Measurements from ENCODE around the gene SLC18A3.

Gene SLC18A3

DNA sequence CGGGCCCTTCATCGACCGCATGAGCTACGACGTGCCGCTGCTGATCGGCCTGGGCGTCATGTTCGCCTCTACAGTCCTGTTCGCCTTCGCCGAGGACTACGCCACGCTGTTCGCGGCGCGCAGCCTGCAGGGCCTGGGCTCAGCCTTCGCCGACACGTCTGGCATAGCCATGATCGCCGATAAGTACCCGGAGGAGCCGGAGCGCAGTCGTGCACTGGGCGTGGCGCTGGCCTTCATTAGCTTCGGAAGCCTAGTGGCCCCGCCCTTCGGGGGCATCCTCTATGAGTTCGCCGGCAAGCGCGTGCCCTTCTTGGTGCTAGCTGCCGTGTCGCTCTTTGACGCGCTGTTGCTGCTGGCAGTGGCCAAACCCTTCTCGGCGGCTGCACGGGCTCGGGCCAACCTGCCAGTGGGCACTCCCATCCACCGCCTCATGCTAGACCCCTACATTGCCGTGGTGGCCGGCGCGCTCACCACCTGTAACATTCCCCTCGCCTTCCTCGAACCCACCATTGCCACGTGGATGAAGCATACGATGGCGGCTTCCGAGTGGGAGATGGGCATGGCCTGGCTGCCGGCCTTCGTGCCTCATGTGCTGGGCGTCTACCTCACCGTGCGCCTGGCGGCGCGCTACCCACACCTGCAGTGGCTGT lies 1.2 kb downstream of the SLC18A3 start:
- Histone ChIP-seq H3K4me3 (peak overlapping the region; percentile 59), H3K27ac (no peak overlapping the region)
- TF ChIP-seq, protein P1, sequence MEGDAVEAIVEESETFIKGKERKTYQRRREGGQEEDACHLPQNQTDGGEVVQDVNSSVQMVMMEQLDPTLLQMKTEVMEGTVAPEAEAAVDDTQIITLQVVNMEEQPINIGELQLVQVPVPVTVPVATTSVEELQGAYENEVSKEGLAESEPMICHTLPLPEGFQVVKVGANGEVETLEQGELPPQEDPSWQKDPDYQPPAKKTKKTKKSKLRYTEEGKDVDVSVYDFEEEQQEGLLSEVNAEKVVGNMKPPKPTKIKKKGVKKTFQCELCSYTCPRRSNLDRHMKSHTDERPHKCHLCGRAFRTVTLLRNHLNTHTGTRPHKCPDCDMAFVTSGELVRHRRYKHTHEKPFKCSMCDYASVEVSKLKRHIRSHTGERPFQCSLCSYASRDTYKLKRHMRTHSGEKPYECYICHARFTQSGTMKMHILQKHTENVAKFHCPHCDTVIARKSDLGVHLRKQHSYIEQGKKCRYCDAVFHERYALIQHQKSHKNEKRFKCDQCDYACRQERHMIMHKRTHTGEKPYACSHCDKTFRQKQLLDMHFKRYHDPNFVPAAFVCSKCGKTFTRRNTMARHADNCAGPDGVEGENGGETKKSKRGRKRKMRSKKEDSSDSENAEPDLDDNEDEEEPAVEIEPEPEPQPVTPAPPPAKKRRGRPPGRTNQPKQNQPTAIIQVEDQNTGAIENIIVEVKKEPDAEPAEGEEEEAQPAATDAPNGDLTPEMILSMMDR (IDR thresholded peaks at IDR 0.05), result no peak
- peak; percentile 43 for DNase-seq (ENCODE audit: low spot score)

DNA sequence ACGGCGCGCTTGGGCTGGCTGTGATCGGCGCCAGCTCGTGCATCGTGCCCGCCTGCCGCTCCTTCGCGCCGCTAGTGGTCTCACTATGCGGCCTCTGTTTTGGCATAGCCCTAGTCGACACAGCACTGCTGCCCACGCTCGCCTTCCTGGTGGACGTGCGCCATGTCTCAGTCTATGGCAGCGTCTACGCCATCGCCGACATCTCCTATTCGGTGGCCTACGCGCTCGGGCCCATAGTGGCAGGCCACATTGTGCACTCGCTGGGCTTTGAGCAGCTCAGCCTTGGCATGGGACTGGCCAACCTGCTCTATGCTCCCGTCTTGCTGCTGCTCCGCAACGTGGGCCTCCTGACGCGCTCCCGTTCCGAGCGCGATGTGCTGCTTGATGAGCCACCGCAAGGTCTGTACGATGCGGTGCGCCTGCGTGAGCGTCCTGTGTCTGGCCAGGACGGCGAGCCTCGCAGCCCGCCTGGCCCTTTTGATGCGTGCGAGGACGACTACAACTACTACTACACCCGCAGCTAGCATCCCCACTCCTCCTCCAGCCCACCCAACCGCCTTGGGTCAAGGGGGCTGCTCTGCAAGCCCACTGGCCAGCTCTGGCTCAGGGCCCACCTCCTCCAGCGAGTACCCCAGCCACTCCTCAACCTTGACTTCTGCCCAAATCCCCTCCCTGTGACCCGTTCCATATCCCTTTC lies 1.9 kb downstream of the SLC18A3 start:
- peak; percentile 54 for DNase-seq (ENCODE audit: low spot score)
- Histone ChIP-seq H3K4me3 (peak overlapping the region; percentile 59), H3K27ac (no peak overlapping the region)
- TF ChIP-seq, protein P1 (IDR thresholded peaks at IDR 0.05), result no peak

DNA sequence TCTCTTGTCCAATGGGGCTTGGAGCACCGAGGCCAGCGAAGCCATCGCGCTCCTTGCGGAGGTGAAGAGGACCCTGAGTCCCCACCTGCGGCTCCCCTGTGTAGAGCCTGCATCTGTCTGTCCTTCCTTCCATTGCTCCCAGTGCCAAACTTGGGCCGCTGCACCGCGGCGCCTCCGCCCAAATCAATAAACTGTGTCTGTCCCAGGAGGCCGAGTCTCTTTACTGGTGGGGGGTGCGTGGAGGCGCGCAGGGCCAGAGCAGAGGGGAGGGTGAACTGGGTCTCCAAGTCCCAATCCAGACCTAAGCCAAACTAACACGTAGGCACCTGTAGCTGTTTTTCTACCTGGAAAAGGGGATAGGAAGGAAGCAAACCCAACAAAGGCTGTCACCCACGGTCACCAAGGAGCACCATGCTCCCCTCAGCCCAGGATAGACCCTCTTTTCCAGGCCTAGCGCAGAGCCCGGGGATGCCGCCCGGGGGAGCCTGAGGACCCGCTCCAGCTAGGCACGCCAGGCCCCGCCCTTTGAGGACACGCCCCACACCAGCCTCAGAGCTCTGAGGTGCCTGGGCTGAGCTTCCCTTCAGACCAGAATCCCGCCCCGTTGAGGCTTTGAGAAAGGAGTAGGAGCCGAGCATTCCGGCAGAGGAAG lies 2.5 kb downstream of the SLC18A3 start:
- TF ChIP-seq, protein P1 (IDR thresholded peaks at IDR 0.05), result no peak
- DNase-seq (ENCODE audit: low spot score), result peak; percentile 63
- Histone ChIP-seq H3K4me3 (no peak overlapping the region), H3K27ac (no peak overlapping the region)

DNA sequence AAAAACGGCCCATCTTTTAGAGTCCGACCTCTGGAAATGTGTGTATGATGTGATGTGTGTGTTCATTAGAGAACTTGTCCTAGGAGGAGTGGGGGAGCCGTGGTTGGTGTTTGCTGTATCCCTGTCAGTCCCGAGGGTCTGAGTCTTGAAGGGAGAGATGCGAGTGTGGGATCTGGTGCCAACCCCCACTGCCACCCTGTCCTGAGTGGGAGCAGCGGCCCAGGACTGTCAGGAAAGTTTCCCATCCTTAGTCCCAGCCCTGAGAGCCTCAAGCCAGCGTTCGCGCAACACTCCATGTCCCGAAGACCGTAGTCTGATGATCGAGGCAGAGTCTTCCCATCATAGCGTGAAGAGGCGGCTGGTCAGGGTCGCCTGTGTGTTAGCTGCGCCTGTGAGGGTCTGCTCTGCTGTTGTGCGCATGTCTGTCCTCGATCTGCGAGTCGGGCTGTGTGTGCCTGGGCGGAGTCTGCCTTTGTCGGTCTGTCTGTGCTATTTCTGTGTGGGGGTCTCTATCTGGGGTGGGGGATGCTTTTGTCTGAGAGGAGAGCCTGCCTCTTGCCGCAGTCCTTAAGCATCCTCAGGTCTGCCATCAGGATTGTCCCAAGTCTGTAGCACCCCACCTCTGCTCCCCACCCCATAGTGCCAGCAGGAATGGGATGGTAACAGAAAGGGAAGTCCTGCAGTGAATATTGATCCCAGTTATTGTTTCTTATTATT lies 3.2 kb downstream of the SLC18A3 start:
- Histone ChIP-seq H3K27ac (no peak overlapping the region), H3K4me3 (no peak overlapping the region)
- DNase-seq (ENCODE audit: low spot score), result peak; percentile 52
- TF ChIP-seq, protein P1 (IDR thresholded peaks at IDR 0.05), result no peak

DNA sequence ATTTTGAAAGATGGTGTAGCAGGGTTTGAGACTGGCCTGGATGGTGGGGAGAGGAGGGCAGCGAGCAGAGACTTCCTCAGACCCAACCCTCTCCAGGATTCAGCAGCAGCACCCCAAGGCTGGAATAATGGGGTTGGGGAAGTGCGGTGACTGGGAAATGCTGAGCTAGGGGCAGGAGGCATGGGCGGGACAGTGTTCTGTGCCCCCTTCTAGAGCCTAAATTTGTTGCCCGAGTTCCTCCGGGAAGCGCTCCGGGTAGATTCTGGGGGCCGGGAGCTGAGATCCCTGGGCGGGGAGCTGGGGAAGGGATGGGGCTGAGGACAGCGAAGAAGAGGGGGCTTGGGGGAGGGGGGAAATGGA lies 3.8 kb downstream of the SLC18A3 start, which contains the start of gene CHAT:
Gene CHAT (plus strand): TSS at position 156 of the 360 bp plus-strand sequence. CDS start 153 bp downstream, at position 309.
- DNase-seq (ENCODE audit: low spot score), result no peak
- H3K4me3 ChIP-seq, result no peak within 1 kb of the TSS
- TF ChIP-seq, protein P1 (IDR thresholded peaks at IDR 0.05), result no peak
- no peak within 1 kb of the TSS for H3K27ac ChIP-seq

DNA sequence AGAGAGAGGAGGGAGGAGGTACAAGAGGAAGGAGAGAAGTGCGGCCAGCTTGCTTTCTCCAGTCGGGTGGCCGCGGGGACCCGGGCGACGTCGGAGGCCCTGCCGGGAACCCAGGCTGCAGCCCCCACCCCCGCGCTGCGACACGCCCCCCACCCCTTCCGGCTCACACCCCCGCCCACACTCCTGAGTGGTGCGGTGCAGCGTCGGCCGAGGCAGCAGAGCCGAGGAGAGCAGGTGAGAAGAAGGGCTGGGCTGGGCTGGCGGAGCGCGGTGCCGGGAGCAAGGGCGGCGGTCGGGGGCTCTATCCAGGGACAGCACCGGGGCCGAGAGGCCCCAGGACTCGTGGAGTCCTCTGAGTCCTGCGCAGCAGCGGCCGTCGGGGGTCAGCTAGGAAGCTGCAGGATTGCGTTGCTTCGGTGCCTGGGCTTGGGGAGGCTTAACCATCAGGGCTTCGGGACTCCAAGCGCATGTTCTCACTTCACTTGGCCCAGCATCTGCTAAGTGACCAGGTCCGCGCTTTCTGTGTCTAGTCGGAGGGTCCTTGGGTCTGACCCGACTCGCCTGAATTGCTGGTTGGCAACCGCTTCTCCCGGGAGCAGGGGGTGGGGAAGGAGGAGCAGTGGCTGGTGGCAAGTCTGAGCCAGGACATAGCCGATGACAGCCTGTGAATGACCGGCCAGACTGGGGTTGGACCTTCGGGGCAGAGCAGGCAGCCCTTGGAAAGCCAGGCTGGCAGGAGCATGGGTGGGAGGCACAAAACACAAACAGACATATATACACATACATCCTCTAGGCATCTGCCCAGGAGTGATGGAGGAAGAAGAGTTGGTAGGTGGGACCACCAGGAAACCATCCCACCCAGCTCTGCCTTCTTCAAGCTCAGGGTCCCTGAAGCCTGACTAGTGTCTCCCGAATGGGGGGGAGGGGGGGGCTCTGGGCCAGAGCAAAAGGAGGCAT lies 4.4 kb downstream of the SLC18A3 start:
- TF ChIP-seq, protein P1 (IDR thresholded peaks at IDR 0.05), result no peak
- no peak overlapping the region for H3K4me3 ChIP-seq
- peak; percentile 49 for DNase-seq (ENCODE audit: low spot score)

More for the DNA sequence above, 4.4 kb downstream of the SLC18A3 start:
- H3K27ac ChIP-seq, result no peak overlapping the region

Measured in coronary artery (tissue), 2 donors.